Measurements from ENCODE around the gene SKIDA1.
"Not testable (repeated sequence)": the region's sequence is repeated elsewhere in the genome, so short reads cannot be mapped to it uniquely, and the experiment has no call there.

The SKIDA1 gene

DNA sequence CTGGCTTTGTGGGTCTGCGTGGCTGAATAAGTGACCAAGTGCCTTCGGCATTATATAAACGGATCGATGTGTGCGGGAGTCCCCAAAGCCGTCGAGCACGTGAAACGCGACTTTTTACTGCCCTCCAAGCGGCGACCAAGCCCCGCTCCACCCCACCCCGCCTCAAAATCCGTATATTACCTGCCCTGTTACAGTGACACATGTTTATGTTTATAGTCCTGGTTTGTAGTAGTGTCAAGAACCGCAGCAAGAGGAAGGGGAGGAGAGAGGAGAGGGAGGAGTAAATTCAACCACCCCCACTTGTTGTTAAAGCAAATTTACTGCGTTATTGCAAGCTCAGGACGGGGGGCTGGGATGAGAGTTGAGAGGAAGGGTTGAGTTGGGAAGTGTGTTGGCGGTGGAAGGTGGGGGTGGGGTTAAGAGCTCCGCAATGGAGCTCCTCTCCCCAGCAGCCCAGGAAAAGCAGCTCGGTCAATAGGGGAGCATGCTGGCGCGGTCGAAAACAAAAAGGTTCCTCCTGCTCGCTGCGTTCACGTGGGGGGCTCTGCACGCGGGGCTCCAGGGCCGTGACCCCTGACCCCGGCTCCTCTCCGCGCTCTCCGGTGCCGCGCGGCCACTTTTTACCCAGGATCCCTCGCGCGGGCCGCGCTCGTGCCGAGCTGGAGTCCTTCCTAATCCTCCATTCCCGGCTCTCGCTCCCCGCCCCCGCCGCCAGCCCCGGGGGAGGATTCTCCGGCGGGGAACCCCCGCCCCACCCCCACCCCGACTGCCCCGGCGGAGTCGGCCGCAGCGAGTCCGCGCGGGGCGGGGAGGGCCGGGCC lies at the start of gene SKIDA1:
SKIDA1 (minus strand) TSS at position 316 of the 821 bp plus-strand sequence. CDS start 7,860 bp downstream, outside the sequence.
- DNase-seq (ENCODE audit: low read depth): no peak

DNA sequence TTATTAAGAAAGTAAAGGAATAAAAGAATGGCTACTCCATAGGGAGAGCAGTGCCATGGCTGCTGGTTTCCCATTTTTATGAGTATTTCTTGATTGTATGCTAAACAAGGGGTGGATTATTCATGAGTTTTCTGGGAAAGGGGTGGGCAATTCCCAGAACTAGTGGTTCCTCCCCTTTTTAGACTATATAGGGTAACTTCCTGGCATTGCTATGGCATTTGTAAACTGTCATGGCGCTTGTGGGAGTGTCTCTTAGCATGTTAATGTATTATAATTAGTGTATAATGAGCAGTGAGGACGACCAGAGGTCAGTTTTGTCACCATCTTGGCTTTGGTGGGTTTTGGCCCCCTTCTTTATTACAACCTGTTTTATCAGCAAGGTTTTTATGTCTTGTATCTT lies 49.0 kb upstream of the SKIDA1 start:
- DNase-seq (ENCODE audit: low read depth): not testable (repeated sequence)

GRCh38 chr10:21572578-21572977 lies 47.1 kb upstream of the SKIDA1 start:
- DNase-seq (ENCODE audit: low read depth): peak; percentile 80

- DNase-seq (ENCODE audit: low read depth): no peak
Observed at GRCh38 chr10:21570761-21571521, 45.5 kb upstream of the SKIDA1 start.

DNA sequence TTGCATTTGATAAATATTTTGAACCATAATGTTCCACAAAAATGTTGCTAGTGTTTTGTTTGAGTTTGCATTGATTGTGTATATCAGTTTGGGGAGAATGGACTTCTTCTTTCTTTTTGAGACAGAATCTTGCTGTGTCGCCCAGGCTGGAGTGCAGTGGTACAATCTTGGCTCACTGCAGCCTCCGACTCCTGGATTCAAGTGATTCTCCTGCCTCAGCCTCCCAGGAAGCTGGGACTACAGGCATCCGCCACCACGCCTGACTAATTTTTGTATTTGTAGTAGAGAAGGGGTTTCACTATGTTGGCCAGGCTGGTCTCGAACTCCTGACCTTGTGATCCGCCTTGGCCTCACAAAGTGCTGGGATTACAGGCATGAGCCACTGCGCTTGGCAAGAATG lies 33.5 kb upstream of the SKIDA1 start:
- not testable (repeated sequence) for DNase-seq (ENCODE audit: low read depth)

DNA sequence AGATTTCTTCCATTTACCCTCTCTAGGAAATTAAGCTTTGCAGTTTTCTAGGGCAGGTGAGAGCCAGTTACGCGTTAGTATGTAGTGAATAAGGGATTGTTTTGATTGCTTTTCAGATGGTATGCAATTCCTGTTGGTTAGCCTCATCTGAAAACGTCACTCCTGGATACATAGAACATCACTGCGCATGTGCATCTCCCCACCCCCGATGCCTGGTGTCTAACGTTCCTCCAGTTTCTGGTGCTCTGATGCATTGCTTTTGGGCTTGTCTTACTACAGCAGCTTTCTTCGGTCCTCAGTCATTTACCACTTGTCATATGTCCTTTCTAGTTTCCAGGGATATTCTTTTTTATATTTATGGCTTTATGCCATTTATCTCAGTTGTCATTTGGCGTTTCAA lies 31.0 kb upstream of the SKIDA1 start:
- DNase-seq (ENCODE audit: low read depth): no peak

- DNase-seq (ENCODE audit: low read depth): no peak
Observed at GRCh38 chr10:21552638-21553037, 27.2 kb upstream of the SKIDA1 start.

DNA sequence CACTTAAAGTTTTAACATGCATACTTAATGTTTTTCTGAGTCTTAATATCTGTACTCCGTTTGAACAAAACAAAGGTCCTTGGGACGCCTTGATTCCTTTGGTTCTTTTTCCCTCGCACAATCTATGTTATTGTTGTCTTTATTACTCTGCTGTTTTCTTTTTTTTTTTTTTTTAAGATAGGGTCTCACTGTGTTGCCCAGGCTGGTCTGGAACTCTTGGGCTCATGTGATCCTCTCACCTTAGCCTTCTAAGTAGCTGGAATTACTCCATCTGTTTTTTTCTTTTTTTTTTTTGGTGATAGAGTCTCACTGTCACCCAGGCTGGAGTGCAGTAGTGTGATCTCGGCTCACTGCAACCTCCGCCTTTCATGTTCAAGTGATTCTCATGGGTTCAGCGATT lies 21.8 kb upstream of the SKIDA1 start:
- DNase-seq (ENCODE audit: low read depth): no peak

DNA sequence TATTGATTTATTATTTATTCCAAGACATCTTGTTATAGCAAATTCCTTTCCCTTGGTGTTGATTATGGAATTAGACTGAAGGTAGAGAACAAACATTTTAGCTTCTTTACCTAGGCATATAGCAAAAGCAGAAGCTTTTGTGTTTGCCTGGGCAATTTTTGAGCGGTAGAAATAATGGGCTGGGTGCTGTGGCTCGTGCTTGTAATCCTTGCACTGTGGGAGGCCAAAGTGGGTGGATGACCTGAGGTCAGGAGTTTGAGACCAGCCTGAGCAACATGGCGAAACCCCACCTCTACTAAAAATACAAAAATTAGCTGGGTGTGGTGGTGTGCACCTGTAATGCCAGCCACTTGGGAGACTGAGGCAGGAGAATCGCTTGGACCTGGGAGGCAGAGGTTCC lies 15.2 kb upstream of the SKIDA1 start:
- DNase-seq (ENCODE audit: low read depth): not testable (repeated sequence)

- no peak for DNase-seq (ENCODE audit: low read depth)
Observed at GRCh38 chr10:21536874-21537273, 11.4 kb upstream of the SKIDA1 start.

GRCh38 chr10:21535976-21536375 lies 10.5 kb upstream of the SKIDA1 start:
- not testable (repeated sequence) for DNase-seq (ENCODE audit: low read depth)

GRCh38 chr10:21535494-21535965 lies 10.0 kb upstream of the SKIDA1 start:
- DNase-seq (ENCODE audit: low read depth): no peak

- DNase-seq (ENCODE audit: low read depth): no peak
Observed at GRCh38 chr10:21534604-21535493, 9.4 kb upstream of the SKIDA1 start.

GRCh38 chr10:21534280-21534586 lies 8.8 kb upstream of the SKIDA1 start:
- DNase-seq (ENCODE audit: low read depth): no peak

DNA sequence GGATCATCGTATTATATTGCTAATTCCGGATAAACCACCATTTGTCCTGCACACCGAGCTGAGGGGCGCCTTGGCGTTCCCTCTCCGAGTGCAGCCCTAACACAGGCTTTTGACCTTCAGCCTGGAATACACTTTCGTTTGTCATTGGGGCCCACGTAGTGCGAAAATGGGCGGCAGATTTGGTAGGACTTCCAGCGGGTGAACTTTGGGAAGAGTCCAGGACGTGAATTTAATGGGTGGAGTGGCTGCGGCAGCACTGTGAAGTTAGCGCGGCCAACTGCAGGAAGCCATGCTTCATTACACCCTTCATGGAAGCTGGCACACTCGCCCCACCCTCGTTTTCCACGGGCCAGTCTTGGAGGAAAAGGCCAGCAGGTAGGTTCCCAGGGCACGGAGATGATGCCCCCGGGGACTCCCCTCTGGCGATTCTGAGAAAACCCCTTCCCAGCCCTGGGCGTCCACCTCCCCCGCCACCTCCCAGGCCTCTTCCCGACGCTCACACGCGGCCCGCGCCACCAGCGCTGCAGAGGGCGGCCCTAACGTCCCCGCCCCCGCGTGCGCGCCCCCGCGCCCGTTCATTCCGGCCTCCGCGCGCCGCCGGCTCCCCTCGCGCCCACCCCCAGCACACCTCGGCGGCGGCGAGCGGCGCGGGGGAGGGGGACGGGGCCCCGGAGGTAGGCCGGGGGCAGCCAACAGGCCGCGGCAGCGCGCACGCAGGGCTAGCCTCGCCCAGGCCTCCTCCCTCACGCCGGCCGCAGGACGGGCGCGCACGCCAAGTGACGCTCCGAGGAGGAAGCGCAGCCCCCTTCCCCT lies 8.2 kb upstream of the SKIDA1 start, which contains the start of gene MLLT10:
MLLT10 (plus strand) TSS at position 766 of the 813 bp plus-strand sequence. CDS start 413 bp downstream, outside the sequence.
- DNase-seq (ENCODE audit: low read depth): peak; percentile 88

GRCh38 chr10:21532694-21533466 lies 7.4 kb upstream of the SKIDA1 start:
- DNase-seq (ENCODE audit: low read depth): no peak

DNA sequence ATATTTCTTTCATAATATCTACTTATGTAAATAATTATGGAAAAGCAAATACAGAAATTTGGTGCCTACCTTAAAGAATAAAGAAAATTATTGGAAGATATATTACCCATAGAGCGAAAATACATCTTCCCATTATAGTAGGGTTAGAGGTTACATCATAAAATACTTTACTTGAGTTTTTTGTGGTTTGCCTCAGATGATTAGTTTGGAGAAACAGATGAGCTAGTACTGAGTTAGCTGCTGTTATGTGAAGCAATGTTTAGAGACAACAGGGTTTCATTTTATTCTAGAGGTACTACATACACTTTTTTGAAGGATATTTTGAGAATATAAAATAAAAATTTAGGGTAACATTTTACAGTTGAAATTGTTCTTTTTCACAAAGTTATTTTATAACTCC lies 5.7 kb upstream of the SKIDA1 start:
- no peak for DNase-seq (ENCODE audit: low read depth)

DNA sequence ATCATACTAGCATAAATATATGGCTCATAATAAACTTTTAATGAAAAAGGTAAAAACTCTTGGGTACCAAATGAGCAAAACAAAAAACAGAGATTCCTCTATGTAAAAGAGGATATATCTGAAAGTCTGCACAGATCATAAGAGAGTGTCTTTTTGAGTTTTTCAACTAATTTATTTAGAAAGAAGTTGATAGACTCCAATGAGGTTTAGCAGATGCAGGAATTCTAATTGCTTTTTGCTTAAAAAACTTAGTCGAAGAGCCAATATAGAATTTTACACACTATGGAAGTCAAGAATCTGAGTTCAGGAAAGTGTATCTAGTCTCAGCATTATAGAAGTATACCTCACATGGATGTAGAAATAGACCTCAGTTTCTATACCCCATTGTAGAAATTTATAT lies 5.2 kb upstream of the SKIDA1 start:
- DNase-seq (ENCODE audit: low read depth): no peak

GRCh38 chr10:21530168-21530567 lies 4.7 kb upstream of the SKIDA1 start:
- no peak for DNase-seq (ENCODE audit: low read depth)

Data from stromal cell of bone marrow (primary cell).